Activated T-helper 1 cell treated with anti-CD3 and anti-CD28 coated beads, Interleukin-12 subunit alpha, Interleukin-12 subunit beta, Interleukin-2, Interleukin-4 antibody, amounts not matched to agents 30 ng/mL and 10 ng/mL and 1 ng/mL, durations not matched to agents 14 hours and 24 hours and 36 hours (primary cell): ENCODE results near the gene ARSA. TPM values are rescaled to one million over a fixed set of nuclear protein-coding genes. Genes with fewer than 3 reads are reported as not detected.
A peak's percentile ranks its signal among the peaks of the same experiment; 100 is the strongest.
"Not testable (repeated sequence)": the region's sequence is repeated elsewhere in the genome, so short reads cannot be mapped to it uniquely, and the experiment has no call there.

Experiments
- DNase-seq: peaks from one replicate; pipeline ENCODE4 v3.0.0; 2021; ENCODE audit warnings: low spot score
- H3K27ac Mint-ChIP-seq: one replicate; pipeline ENCODE4 v1.8.0; 2021; ENCODE audit warnings: mild to moderate bottlenecking, mixed read lengths
- H3K27me3 Mint-ChIP-seq: one replicate; pipeline ENCODE4 v1.8.0; 2022; ENCODE audit warnings: mild to moderate bottlenecking, moderate library complexity, mixed read lengths; ENCODE audit not compliant: insufficient read depth
- H3K36me3 Mint-ChIP-seq: one replicate; pipeline ENCODE4 v1.8.0; 2021; ENCODE audit warnings: low read depth, mixed read lengths
- H3K4me1 Mint-ChIP-seq: one replicate; pipeline ENCODE4 v1.8.0; 2021; ENCODE audit warnings: low read depth, mixed read lengths
- H3K4me3 Mint-ChIP-seq: one replicate; pipeline ENCODE4 v1.8.0; 2021; ENCODE audit warnings: mild to moderate bottlenecking, moderate library complexity, mixed read lengths
- H3K9me3 Mint-ChIP-seq: one replicate; pipeline ENCODE4 v1.8.0; 2021; ENCODE audit warnings: mixed read lengths
- intact Hi-C: fragments of 100-400 bp; cut with micrococcal nuclease; formaldehyde crosslinking; loops from one replicate; pipeline ENCODE4 v1.15.1; 2024
- total RNA-seq: library from RNA; stranded (reverse); gene quantifications from 2 replicates; pipeline ENCODE4 v1.2.3, GENCODE V29; 2022

The ARSA gene
- total RNA-seq, 1 donor from 2014 or later = 27.3 TPM

GRCh38 chr22:50625131-50625567, 2.8 kb downstream of the ARSA start:
- Mint-ChIP-seq H3K4me1 (peaks cover 42% of the 10 kb centered on the region), H3K27me3 (no peaks in the 10 kb centered on the region), H3K4me3 (peak overlapping the region; percentile 2), H3K9me3 (no peaks in the 10 kb centered on the region), H3K36me3 (peaks cover 8% of the 10 kb centered on the region), H3K27ac (no peak overlapping the region)
- no peak for DNase-seq
- intact Hi-C loops = loop anchor here (5.0 kb wide), 1 partner anchor 47 kb away; the partner anchor contains the start of gene SHANK3

GRCh38 chr22:50624347-50625130, 3.4 kb downstream of the ARSA start:
- H3K4me1 Mint-ChIP-seq = peaks cover 46% of the 10 kb centered on the region
- peak overlapping the region; percentile 13 for H3K4me3 Mint-ChIP-seq
- H3K36me3 Mint-ChIP-seq = peaks cover 8% of the 10 kb centered on the region

GRCh38 chr22:50622723-50623327, 5.1 kb downstream of the ARSA start:
- peak overlapping the region; percentile 85 for H3K4me3 Mint-ChIP-seq
- intact Hi-C loops = no loop called here
- H3K27ac Mint-ChIP-seq = peak overlapping the region; percentile 55
- H3K36me3 Mint-ChIP-seq = peaks cover 7% of the 10 kb centered on the region
- DNase-seq = no peak
- H3K9me3 Mint-ChIP-seq = no peaks in the 10 kb centered on the region
- no peaks in the 10 kb centered on the region for H3K27me3 Mint-ChIP-seq
- peaks cover 42% of the 10 kb centered on the region for H3K4me1 Mint-ChIP-seq

More at GRCh38 chr22:50624347-50625130, 3.4 kb downstream of the ARSA start:
- H3K27me3 Mint-ChIP-seq = no peaks in the 10 kb centered on the region
- no peaks in the 10 kb centered on the region for H3K9me3 Mint-ChIP-seq
- intact Hi-C loops = loop anchor here (5.0 kb wide), 1 partner anchor 48 kb away; the partner anchor contains the start of gene SHANK3
- no peak for DNase-seq
- H3K27ac Mint-ChIP-seq = no peak overlapping the region

DNA sequence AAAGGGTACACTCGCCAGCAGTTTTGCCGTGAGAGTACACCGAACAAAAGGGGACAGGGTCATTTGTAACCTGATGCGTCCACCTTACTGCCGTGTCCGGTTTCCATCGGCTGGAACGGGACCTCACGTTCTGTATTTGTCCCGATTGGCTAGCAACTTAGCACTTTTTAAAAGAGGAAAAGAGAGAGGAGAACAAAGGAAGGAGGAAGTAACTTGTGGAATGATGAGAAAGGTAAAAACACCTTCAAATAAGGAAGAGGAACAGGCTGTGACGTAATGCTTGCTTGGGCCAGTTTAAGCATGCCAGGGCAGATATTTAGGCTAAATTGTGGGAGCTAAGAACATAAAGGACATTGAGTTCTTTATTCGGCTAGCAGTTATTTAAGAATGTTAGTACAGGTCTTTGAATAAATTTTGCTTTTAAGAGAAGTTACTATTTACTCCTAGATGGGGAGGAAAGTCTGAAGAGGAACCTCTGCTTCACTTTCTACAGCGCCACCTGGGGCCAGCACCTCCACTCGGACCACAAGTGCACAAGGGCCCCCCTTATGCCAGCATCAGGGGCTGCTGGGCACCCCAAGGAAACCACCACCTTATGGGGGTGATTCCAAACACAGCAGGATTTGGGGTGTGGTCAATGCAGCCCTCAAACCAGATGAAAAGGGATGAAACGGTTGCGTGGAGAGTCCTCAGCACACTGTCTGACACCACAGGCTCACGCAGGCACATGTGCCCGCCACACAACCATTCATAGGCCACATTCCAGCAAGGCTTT, 5.8 kb downstream of the ARSA start:
- Mint-ChIP-seq H3K36me3 (peaks cover 7% of the 10 kb centered on the region), H3K27me3 (no peaks in the 10 kb centered on the region), H3K4me1 (peaks cover 42% of the 10 kb centered on the region), H3K4me3 (peak overlapping the region; percentile 85), H3K9me3 (no peaks in the 10 kb centered on the region), H3K27ac (peak overlapping the region; percentile 98)
- peak; percentile 29 for DNase-seq
- intact Hi-C loops = loop anchor here (1.0 to 2.0 kb wide), 11 partner anchors 40 to 381 kb away; partner anchors contain the start of genes CHKB, HDAC10, MAPK11 and NCAPH2

- H3K9me3 Mint-ChIP-seq = no peaks in the 10 kb centered on the region
- peaks cover 39% of the 10 kb centered on the region for H3K4me1 Mint-ChIP-seq
- peak; percentile 56 for DNase-seq
- peak overlapping the region; percentile 85 for H3K4me3 Mint-ChIP-seq
- H3K36me3 Mint-ChIP-seq = peaks cover 4% of the 10 kb centered on the region
- intact Hi-C loops = loop anchor here (1.0 to 2.0 kb wide), 11 partner anchors 39 to 381 kb away; partner anchors contain the start of genes CHKB, HDAC10, MAPK11 and NCAPH2
- H3K27me3 Mint-ChIP-seq = no peaks in the 10 kb centered on the region
- peak overlapping the region; percentile 98 for H3K27ac Mint-ChIP-seq
Measured at GRCh38 chr22:50621356-50621880, 6.5 kb downstream of the ARSA start.

DNA sequence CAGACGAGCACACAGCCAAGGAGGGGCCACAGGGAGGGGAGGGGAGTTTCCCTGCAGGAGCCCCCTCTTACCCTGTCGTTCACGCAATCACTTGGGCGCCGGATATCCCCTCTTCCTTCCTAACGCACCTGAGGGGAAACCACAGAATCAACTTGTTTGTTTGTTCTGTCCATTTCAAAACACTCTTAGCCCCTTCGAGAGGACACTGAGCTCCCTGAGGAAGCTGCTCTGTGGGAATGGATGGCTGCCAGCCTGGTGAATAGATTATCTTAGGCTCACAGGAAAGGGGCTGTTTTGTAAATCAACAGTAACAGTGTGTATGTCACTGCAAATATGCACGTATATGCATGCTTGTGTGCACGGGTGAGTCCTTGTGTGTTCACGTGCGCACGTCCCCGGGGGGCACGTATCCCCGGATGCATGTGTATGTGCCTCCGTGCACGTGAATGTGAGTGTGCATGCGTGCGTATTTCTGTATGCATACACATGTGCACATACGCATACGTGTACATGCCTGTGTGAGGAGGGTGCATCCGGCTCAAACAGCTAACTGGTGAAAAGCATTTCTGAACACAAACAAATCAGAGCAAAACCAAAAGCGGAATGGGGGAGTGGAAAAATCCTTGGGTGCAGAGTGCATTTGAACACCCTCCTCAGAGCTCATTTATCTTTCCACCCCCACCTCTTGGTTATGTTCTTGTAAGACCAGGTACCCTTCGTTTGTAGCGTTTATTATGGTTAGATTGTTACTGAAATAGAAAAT, 7.2 kb downstream of the ARSA start:
- Mint-ChIP-seq H3K4me3 (peak overlapping the region; percentile 85), H3K4me1 (peaks cover 37% of the 10 kb centered on the region), H3K27ac (peak overlapping the region; percentile 98), H3K36me3 (peaks cover 2% of the 10 kb centered on the region), H3K27me3 (no peaks in the 10 kb centered on the region), H3K9me3 (no peaks in the 10 kb centered on the region)
- peak; percentile 72 for DNase-seq
- intact Hi-C loops = loop anchor here (1.0 to 2.0 kb wide), 12 partner anchors 8 to 380 kb away; partner anchors contain the start of genes ARSA, CHKB, HDAC10 and MAPK11

- DNase-seq, intact Hi-C loops, H3K4me1 Mint-ChIP-seq, H3K27ac Mint-ChIP-seq, H3K9me3 Mint-ChIP-seq, H3K27me3 Mint-ChIP-seq, H3K36me3 Mint-ChIP-seq, H3K4me3 Mint-ChIP-seq: not testable (repeated sequence)
Measured at GRCh38 chr22:50614296-50614695, 13.7 kb downstream of the ARSA start.

DNA sequence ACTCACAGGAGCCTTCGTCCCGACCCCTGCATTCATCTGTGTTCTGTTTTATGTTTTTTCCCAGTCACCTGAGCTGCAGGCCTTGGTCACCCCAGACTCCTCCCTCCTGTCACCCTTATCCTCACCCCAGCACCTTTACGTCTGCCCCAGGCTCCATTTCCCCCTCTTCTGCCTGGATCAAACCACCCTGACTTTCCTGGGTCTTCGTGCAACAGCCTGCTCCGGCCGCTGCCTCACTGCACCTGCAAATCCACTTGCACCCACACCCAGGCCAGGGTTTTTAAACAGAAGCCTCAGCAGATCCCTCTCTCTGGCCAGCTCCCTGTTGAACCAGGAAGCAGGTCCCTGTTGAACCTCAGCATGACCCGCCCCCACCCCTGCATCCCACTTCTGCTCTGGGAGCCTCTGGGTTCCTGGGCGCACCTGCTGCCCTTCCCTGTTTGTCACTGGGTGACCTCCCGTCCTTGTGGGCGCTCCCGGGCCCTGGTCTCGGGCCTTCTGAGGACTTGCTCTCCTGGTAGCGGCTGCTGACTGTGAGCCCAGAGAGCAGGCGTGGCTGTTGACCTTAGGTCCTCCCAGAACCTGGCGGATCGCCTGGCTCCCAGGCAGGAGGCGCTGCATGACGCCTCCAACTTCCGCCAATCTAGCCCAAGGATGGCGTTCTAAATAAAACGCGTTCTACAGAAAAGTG, 14.5 kb downstream of the ARSA start:
- intact Hi-C loops = no loop called here
- H3K9me3 Mint-ChIP-seq = no peaks in the 10 kb centered on the region

GRCh38 chr22:50612528-50613221, 15.3 kb downstream of the ARSA start:
- H3K27ac Mint-ChIP-seq = no peak overlapping the region
- H3K4me3 Mint-ChIP-seq = no peak overlapping the region
- H3K4me1 Mint-ChIP-seq = no peaks in the 10 kb centered on the region
- intact Hi-C loops = no loop called here
- no peaks in the 10 kb centered on the region for H3K9me3 Mint-ChIP-seq
- no peaks in the 10 kb centered on the region for H3K36me3 Mint-ChIP-seq
- peaks cover 8% of the 10 kb centered on the region for H3K27me3 Mint-ChIP-seq
- DNase-seq = no peak

More for the DNA sequence above, 14.5 kb downstream of the ARSA start:
- H3K27ac Mint-ChIP-seq = no peak overlapping the region
- no peak overlapping the region for H3K4me3 Mint-ChIP-seq
- H3K36me3 Mint-ChIP-seq = no peaks in the 10 kb centered on the region
- H3K27me3 Mint-ChIP-seq = peaks cover 8% of the 10 kb centered on the region
- H3K4me1 Mint-ChIP-seq = no peaks in the 10 kb centered on the region
- DNase-seq = no peak

GRCh38 chr22:50612168-50612527, 15.8 kb downstream of the ARSA start:
- H3K36me3 Mint-ChIP-seq = no peaks in the 10 kb centered on the region
- no peaks in the 10 kb centered on the region for H3K4me1 Mint-ChIP-seq
- no peak for DNase-seq
- H3K27me3 Mint-ChIP-seq = peaks cover 12% of the 10 kb centered on the region
- no peak overlapping the region for H3K27ac Mint-ChIP-seq
- H3K9me3 Mint-ChIP-seq = no peaks in the 10 kb centered on the region
- H3K4me3 Mint-ChIP-seq = no peak overlapping the region
- intact Hi-C loops = no loop called here

GRCh38 chr22:50611341-50612060, 16.5 kb downstream of the ARSA start:
- intact Hi-C loops = no loop called here
- no peaks in the 10 kb centered on the region for H3K9me3 Mint-ChIP-seq
- peaks cover 13% of the 10 kb centered on the region for H3K27me3 Mint-ChIP-seq
- no peak overlapping the region for H3K27ac Mint-ChIP-seq
- H3K4me1 Mint-ChIP-seq = no peaks in the 10 kb centered on the region
- H3K36me3 Mint-ChIP-seq = no peaks in the 10 kb centered on the region
- DNase-seq = no peak
- no peak overlapping the region for H3K4me3 Mint-ChIP-seq
